NCI-H460 (cell line): Measurements from ENCODE around the gene EN2. TPM values are rescaled to one million over a fixed set of nuclear protein-coding genes. Genes with fewer than 3 reads are reported as not detected.
"Not testable (repeated sequence)": the region's sequence is repeated elsewhere in the genome, so short reads cannot be mapped to it uniquely, and the experiment has no call there.

Experiments
- DNase-seq: peaks from one replicate; pipeline ENCODE4 v3.0.0-alpha.2; 2016; ENCODE audit warnings: low read depth; ENCODE audit errors: extremely low read depth
- total RNA-seq: library from RNA; depleted of rRNA; stranded (reverse); fragments of >200 nt; shearing (Covaris generic); gene quantifications from 2 replicates; pipeline ENCODE4 v1.2.3, GENCODE V29; 2014

EN2 gene
- total RNA-seq, 1 experiment from 2014 or later: 0.84 TPM

DNA sequence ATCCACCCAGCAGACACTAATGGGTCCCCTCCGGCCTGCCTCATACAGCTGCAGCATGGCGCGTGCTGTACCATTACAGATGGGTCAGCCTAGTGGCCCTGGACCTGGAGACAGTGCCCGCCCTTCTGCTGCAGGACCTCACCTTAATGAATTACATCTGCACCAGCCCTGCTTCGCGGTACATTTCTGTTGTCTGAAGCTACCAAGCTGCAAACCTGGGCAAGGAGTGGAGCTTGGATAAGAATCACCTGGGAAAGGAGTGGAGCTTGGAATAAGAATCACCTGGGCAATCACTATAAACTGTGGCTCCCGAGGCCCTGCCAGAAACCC, 33.0 kb upstream of the EN2 start:
- DNase-seq: no peak

DNA sequence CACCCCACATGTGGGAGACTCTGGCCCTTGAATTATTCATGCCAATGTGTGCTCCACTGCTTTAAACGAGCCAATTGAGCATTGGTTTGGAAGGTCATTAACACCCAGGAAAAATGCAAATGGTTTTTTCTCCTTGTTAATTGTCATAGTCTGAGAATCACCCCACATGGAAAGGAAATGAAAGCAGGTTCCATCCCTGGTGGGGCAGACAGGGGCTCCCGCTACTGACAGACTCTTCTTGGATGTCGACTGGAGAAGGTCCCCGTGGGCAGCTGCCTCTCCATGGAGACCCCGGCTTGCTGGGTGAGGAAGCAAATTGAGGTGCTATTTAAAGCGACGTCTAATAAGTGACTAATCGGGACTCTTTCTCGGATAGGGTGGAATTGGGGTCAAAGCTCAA, 32.0 kb upstream of the EN2 start:
- DNase-seq: no peak

DNA sequence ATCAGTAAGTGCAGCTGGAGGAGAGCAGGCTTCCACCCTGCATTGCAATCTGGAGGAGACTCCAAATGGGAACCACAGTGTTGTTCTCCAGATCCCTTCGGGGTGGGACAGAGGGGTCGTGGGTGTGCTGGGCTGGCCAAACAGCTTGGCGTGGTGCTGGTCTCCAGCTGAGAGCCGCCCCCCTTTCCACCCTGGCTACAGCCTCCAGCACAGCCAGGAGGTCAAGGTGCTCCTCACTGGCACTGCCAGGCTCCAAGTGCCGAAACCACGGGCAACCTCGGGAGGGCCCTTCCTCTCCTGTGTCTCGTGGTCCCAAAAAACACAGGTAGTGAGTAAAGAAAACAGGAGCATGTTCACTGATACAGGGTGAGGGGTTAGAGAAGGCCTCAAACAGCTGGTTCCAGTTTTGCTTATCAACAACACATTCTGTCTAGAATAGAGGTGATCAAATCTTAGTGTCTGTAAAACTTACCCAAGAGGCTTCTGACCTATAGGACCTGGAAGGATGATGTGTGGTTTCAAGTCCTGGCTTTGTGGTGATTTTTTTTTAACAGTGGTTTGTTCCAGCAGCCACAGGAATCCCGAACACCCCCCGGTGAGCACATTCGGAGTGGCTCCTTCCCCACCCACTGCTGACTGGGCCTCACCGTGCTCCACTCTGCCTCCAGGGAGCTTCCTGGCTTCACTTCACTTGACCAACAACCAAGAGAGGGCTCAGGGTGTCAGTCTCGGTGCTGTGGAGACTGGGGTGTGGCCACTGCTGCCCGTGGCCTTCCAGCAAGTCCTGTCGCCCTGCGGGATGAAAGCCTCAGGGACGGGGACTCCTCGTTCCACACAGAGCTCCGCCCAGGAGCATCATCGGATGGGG, 31.2 kb upstream of the EN2 start:
- no peak for DNase-seq

DNA sequence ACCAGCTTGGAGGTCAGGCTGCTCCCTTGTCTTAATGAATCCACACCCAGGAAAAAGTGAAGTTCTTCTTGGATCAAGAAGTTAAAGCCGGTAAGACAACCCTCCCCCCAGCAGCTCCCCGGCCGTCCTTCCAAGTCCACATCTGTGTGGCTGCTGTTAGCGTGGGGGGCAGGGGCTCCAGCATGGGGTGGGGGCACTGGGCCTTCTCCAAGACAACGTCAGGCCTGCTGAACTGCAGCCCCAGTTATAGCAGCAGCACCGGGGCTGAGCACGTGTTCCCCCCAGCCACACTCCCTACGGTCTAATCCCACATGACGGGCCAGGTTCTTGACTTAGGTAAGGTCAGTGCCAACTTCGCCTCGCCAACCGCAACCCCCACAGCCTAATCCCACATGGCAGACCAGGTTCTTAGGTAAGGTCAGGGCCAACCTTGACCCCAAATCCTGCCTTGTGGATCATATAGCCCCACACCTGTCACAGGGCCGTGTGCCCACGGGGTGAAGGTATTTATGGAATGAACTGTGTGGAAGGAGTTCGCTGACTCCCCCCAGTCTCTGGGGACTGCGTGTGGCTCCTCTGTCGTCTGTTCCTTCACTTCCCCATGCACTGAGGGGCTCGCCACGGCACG, 30.4 kb upstream of the EN2 start:
- DNase-seq: no peak

DNA sequence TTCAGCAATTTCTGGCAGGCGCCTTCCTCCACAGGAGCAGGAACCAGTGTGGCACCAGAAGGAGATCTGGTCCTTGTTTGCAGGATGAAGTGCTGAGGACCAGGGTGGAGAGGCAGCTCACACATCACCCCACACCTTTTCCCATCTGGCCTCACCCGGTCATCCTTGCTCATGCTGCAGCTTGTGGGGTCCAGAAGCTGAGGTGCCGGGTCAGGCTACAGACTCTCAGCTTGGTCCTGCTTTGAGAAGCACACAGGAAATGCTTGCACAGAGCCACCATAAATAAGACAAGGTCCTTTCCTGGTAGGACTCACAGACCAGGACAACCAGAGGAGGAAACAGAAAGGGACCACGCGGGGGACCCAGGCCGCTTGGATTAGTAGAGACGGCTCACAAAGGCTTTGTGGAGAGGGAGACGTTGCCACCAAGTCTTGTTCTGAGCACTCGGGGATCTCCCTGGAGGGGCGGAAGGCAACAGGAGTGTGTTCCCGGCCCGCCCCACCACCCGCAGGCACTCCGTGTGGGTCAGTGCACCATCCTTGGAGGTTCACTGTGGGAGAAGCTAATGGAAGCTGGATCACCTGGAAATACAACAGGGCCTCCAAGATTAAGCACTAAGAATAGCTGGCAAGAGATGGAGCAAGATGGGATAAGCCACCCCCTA, 29.6 kb upstream of the EN2 start:
- no peak for DNase-seq

DNA sequence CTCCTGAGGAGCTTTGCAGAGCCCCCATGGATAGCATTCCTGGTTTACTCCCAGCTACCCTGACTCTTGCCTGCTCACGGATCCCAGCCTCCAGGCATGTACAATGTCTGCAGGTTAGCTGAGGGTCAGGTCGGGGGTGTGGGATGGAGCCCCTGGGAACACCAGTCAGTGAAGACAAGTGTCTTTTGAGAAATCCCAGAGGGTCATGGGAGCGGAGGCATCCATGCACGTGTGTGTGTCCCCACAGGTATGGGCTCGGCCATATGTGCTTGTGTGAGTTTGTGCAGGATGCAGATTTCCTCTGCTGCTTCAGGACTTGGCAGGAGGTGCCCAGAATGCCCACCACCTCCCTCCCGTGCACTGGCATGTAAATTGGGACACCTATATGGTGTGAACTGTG, 28.3 kb upstream of the EN2 start:
- no peak for DNase-seq

DNA sequence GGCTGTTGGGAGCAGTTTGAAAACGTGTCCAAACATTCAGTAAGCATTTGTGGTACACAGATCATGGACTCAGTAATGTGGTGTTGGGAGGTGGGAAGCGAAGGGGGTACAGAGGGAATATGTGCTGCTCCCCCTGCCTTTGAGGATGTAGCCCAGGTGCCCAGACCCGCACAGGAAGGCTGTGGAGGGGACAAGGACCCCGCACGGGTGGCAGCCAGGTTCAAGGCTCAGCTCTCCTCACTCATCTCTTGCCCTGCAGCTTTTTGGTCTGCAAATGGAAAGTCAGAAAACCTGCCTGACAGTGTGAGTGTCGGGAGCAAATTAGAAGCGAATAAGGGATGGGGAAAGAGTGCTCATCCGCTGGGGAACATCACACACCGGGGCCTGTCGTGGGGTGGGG, 27.3 kb upstream of the EN2 start:
- no peak for DNase-seq

DNA sequence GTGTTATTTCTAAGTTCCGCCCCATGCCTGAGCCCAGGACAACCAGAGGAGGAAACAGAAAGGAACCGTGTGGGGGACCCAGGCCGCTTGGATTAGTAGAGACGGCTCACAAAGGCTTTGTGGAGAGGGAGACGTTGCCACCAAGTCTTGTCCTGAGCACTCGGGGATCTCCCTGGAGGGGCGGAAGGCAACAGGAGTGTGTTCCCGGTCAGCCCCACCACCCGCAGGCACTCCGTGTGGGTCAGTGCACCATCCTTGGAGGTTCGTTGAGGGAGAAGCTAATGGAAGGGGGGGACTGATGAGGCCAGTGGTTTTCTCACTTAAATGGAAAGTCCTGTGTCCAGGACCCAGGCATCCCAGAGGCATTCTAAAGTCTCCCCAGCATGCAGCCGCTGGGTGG, 26.7 kb upstream of the EN2 start:
- DNase-seq: no peak

DNA sequence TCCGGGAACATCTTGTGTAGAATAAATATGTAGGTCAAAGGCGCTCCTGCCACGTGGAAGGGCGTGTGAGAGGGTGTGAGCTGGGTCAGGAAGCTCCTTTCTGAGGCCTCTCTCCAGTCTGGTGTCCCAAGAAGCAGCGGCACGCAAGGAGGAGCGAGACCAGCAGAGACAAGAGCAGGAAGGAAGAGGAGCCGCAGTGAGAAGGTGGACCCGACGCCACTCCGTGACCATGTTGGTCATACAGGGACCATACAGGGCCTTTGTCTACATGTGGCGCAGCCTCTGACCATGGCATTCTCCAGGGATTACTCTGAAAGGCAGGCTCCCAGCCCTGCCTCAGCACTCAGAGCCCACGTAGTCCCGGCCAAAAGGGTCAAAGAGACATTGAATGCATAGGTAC, 26.2 kb upstream of the EN2 start:
- DNase-seq: no peak

DNA sequence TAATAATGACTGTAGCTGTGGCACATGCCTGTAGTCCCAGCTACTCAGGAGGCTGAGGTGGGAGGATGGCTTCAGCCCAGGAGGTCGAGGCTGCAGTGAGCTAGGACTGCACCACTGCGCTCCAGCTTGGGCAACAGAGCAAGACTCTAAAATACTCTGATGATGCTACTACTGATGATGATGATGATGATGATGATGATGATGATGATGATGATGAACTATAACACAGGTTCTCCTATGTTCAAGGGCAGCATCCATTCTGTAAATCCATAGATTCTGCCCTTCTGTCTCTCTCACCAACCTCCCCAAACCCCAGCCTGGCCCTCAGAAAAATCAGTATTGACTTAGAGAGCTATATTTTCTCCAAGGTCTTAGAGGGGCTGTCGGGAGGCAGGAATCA, 22.8 kb upstream of the EN2 start:
- no peak for DNase-seq

DNA sequence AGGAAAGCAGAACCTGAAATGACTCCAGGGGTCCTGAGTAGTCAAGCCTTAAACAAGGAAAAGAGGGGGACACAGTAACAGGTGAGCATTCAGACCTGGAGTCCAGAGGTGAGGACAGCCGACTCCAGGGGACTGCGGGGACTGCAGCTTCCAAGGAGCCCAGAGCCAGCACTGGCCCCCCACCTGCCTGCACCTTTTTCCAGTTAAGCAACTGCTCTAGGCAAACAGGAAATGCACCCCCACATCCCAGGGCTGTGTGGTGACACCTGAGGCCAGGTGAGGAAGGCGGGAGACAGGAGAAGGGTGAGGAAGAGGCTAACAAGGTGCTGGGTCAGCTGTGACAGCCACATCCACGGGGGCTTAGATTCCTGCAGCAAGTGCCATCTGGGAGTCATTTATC, 20.1 kb upstream of the EN2 start:
- no peak for DNase-seq

DNA sequence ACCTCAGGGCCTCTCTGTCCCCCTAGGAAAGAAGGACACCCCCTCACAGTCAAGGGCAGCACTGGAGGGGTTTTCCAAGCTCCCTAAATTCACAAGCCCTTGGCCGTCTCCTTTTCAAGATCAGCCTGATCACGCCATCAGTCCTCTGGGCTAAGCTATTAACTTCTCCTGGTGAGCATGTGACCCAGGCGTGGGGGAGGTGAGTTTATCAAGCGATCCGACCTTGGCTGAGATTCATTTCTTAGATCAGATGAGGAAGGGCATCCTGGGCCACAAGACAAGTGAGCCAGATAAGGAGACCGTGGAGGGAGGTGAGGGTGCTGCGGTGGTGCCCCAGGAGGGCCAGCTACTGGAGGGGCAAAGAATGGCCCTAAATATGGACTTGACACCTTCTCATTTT, 19.2 kb upstream of the EN2 start:
- no peak for DNase-seq

DNA sequence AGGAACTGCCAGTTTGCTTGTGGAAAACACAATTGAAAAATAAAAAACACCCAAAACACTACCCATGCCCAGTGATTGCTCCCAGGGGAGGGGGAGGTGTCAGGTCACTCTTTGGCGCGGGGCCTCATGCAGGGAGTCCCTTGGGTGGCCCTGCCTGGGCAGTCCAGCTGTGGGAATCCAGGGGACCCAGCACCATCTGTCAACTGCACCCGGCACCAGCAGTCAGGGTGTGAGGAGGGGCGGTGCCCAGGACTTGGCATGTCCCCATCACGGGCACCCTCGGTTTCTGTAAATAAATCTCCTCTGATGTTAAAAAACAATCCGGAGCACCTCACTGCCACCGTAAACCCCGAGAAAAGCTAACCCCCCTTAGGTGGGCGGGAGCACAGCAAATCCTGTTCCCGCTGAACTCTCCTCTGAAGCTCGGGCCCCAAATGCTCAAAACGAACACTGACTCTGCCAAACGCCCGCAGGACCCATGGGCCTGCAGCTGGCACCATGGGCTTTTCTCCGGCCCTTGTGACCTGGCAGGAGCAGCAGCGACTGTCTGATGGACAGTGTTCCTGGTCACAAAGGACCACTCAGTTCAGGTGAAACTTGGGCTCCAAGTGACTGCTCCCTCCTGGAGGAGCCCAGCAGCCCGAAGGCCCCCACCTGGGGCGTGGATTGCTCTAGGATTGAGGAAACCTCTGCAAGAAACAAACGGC, 18.5 kb upstream of the EN2 start:
- no peak for DNase-seq

DNA sequence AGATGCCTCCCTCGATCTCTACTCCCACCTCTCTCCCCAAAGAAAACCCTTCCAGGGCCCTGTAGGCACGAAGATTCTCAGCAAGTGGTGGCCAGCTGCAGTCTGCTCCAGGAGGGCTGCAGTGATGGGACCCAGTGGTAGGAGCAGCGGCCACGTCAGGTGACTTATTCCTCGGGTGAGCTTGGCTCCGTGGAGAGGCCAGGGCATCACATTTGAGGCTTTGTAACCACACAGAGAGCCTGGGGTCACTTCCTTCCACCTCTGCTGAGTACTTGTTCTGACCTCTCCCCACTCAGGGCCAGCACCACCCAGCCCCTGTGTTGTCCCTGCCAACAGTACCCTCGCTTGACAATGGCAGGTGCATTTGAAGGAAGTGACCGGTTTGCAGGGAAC, 17.9 kb upstream of the EN2 start:
- DNase-seq: no peak

DNA sequence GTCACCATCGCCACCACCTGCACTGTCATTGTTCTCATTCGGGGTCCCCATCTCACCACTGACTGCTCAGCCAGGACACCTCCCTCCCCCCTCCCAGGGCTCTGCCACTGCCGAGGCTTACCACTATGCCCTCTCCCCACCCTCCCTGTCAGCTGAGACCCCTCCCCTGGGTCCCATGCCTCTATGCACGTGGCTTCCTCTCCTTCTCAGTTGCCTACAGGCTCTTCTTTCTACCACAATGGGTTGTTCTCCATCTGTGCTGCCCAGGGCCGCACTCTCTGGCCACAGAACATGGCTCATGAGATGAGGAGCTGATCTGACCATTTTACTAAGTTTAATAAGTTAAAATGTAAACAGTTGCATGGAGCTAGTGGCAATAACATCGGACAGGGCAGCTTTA, 16.1 kb upstream of the EN2 start:
- no peak for DNase-seq

DNA sequence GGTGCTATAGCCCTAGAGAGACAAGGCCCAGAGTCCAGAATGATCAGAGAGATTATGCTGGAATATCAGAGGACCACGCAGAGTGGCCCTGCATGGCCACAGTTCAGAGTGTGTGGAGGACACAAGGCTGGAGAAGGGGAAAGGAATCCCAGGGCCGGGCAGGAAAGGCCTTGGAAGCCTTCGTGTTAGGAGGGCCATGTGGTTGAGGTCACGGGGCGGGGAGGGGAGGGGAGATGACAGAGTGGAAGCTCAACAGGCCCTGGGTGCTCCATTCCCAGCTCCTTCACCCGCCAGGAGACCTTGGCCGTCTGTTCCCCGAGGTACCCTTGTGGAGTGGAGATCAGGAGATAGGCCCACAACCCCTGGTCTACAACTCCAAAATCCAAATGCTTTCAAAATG, 13.2 kb upstream of the EN2 start:
- no peak for DNase-seq

DNA sequence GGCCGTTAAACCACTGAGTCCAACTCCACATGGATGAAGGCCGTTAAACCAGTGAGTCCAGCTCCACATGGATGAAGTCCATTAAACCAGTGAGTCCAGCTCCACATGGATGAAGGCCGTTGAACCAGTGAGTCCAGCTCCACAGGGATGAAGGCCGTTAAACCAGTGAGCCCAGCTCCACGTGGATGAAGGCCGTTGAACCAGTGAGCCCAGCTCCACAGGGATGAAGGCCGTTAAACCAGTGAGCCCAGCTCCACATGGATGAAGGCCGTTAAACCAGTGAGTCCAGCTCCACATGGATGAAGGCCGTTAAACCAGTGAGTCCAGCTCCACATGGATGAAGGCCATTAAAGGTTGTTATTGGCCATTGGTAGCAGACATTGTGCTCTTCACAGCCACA, 12.3 kb upstream of the EN2 start:
- DNase-seq: not testable (repeated sequence)

DNA sequence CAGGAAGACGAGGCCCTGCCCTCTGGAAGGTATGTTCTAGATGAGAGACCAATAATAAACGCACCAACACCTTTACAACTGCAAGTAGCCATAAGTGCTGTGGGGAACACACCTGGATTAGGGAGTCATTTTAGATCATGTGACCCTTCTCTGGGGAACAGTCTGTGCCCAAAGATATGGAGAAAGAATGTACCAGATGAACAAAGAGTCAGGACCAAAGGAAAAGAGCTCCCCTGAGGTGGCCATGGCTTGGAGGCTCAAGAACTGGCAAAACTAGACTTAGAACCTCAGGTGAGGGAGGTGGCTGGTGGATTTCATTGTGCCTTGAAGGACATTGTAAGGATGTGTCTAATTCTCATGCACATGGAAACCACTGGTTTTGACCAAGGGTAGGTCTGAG, 10.3 kb upstream of the EN2 start:
- no peak for DNase-seq

DNA sequence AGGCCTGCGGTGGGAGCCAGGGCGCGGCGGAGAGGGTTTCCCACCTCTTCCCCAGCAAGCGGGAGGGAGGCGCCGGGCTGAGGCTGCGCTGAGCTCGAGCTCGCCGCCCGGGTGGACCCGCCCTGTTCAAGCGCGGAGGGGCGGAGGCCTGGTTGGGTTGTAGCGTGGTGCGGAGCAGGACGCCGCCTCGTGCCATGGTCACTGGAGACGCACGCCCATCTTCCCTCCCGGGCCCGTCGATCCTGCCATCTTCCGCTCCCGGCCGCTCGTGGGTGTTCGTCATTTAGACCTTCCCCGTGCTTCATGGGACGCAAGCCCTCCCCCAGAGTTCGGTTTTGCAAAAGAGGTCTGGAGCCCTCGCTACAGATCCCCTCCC, 9.3 kb upstream of the EN2 start:
- no peak for DNase-seq

DNA sequence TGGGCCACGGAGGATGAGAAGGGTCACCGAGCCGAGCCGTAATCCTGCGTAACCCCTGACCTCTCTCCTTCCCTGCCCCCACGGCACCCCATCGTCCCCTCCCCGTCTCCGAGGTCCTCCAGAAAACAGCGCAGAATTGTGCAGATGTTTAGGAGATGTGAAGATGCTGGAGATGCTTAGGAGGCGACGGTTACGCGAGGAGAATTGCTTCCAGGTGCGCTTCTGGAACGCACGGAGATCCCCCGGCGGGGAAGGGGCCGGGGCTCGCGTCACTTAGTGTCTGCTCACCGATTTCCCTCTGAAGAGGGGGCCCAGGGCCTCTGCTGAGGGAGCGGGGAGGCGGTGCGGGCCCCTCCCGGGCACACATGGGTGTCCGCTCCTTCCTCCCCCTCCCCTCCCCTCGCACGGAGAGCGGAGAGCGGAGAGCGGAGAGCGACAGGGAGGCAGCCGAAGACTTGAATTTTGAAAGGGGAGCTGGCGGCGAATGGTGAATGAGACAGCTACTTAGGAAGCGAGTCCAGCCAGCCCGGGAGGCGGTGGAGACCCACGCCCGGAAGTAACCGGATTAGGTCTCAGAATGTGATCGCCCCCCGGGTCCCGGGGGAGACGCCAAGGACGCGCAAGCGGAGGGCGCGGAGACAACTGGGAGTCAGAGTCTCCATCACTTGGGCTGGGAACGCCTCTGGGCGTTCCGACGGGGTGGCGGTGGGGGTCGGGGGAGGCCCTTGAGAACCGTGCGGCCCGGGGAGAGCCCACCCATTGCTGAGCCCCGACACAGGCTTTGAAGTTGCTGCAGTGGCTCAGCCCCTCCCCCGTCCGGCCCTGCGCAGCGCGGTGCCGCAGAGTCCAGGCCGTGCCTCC, 8.7 kb upstream of the EN2 start:
- no peak for DNase-seq
